Activated CD4-positive, alpha-beta T cell treated with anti-CD3 and anti-CD28 coated beads, Interleukin-2, amount 10 ng/mL, durations not matched to agents 24 days and 14 days (primary cell): ENCODE measurements around the gene SYT4. TPM values are rescaled to one million over a fixed set of nuclear protein-coding genes. Genes with fewer than 3 reads are reported as not detected.
"Not testable (repeated sequence)": the region's sequence is repeated elsewhere in the genome, so short reads cannot be mapped to it uniquely, and the experiment has no call there.

ENCODE experiments used
- DNase-seq: peaks from one replicate; pipeline ENCODE4 v3.0.0; 2022
- H3K27ac Mint-ChIP-seq: one replicate; pipeline ENCODE4 v1.8.0; 2022; ENCODE audit warnings: mild to moderate bottlenecking, mixed read lengths
- H3K27me3 Mint-ChIP-seq: one replicate; pipeline ENCODE4 v1.8.0; 2022; ENCODE audit warnings: mixed read lengths
- H3K36me3 Mint-ChIP-seq: one replicate; pipeline ENCODE4 v1.8.0; 2022; ENCODE audit warnings: low read depth, mild to moderate bottlenecking, mixed read lengths
- H3K4me1 Mint-ChIP-seq: one replicate; pipeline ENCODE4 v1.8.0; 2021; ENCODE audit warnings: mixed read lengths
- H3K4me3 Mint-ChIP-seq: one replicate; pipeline ENCODE4 v1.8.0; 2022; ENCODE audit warnings: mild to moderate bottlenecking, moderate library complexity, mixed read lengths
- H3K9me3 Mint-ChIP-seq: one replicate; pipeline ENCODE4 v1.8.0; 2021; ENCODE audit warnings: mixed read lengths
- intact Hi-C: fragments of 100-400 bp; cut with micrococcal nuclease; formaldehyde crosslinking; loops from one replicate; pipeline ENCODE4 v1.15.1; 2023
- total RNA-seq: library from RNA; stranded (reverse); gene quantifications from 2 replicates; pipeline ENCODE4 v1.2.3, GENCODE V29; 2022

The SYT4 gene, protein sequence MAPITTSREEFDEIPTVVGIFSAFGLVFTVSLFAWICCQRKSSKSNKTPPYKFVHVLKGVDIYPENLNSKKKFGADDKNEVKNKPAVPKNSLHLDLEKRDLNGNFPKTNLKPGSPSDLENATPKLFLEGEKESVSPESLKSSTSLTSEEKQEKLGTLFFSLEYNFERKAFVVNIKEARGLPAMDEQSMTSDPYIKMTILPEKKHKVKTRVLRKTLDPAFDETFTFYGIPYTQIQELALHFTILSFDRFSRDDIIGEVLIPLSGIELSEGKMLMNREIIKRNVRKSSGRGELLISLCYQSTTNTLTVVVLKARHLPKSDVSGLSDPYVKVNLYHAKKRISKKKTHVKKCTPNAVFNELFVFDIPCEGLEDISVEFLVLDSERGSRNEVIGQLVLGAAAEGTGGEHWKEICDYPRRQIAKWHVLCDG
- total RNA-seq, result not detected in 2 replicates

DNA sequence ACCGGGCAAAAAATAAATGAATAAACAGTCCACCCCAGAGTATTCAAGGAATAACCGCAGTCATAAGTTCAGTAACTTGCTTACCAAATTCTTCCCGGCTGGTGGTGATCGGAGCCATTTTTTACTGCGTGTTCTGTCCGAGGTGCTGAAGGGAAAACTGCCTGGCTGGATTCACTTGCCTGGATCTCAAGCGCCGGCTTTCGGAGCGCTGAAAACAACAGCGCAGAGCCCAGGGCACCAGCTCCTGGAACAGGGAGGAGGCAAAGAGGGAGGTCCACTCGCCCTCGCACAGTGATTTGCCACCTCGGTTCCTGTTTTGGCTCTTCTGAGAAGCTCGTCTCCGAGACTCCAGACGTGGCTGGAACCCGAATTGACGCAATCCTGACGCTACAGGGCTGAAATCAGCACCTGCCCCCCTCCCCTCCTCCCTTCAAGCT is at the start of gene SYT4:
SYT4 (minus strand) TSS at position 327 of the 437 bp plus-strand sequence; CDS start at position 118, 209 bp downstream.
- Mint-ChIP-seq H3K27me3 (peaks cover 3% of the 10 kb centered on the region), H3K36me3 (no peaks in the 10 kb centered on the region), H3K27ac (no peak within 1 kb of the TSS), H3K9me3 (no peaks in the 10 kb centered on the region), H3K4me1 (no peaks in the 10 kb centered on the region), H3K4me3 (no peak within 1 kb of the TSS)
- no peak for DNase-seq
- intact Hi-C loops, result loop anchor here (10.0 kb wide), 1 partner anchor 682 kb away; no protein-coding TSS in a partner anchor

DNA sequence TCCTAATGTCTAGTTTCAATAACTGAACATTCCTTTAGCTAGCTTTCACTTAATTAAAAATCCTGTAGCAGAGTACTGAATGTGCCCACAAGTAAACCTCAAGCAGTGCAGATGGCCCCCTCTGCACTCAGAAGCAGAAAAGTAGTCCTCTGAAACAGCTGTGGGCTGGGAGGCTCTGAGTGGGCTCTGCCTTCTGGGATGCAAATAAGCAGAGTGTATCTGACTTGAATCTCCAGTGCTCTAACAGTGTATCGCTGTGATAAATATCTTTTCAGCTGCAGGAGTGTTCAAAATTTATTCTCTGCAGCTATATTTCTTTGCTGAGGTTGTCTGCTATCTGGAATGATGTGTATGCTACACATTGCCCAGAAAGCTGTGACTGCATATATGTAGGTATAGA is 44.8 kb upstream of the SYT4 start:
- intact Hi-C loops, result no loop called here
- H3K27ac Mint-ChIP-seq, result no peak overlapping the region
- no peaks in the 10 kb centered on the region for H3K9me3 Mint-ChIP-seq
- no peak overlapping the region for H3K4me3 Mint-ChIP-seq
- no peaks in the 10 kb centered on the region for H3K36me3 Mint-ChIP-seq
- no peaks in the 10 kb centered on the region for H3K27me3 Mint-ChIP-seq
- no peak for DNase-seq
- H3K4me1 Mint-ChIP-seq, result no peaks in the 10 kb centered on the region

DNA sequence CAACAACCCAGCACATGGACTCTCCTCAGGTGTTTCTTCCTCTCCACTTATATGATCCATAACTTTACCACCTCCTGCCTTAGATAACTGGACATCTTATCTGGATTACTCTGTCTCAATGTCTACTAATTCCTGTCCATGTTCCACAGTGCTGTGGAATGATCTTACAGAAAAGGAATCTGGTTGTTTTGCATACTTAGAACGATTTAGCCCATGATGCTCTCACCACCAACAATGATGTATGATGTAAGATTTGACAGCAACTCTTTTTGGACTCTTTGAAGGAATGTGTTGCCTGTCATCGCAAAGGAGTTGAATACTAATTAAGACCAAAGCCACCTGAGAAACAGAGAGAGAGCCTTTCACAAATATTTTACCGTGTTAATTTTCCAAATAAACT is 37.7 kb upstream of the SYT4 start:
- Mint-ChIP-seq H3K9me3 (no peaks in the 10 kb centered on the region), H3K4me3 (no peak overlapping the region), H3K27me3 (no peaks in the 10 kb centered on the region), H3K4me1 (no peaks in the 10 kb centered on the region), H3K27ac (no peak overlapping the region), H3K36me3 (no peaks in the 10 kb centered on the region)
- intact Hi-C loops, result no loop called here
- DNase-seq, result no peak

DNA sequence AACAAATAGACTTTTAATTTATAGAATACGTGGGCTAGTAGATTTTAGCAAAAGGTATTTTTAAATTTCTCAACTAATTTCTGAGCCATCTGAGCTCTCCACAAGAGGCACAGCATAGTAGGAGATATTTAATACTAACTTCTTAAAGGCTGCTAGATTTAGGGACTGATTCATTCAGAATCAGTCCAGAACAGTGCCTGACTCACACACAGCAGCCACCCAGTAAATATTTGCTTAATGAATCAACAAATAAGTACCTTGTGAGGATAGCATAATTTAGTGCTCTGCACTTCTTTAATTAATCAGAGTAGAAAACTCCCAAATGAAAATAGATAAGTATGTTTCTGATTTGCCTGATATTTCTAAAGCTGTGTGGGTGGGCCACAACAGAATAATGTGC is 35.6 kb upstream of the SYT4 start:
- DNase-seq, result no peak
- Mint-ChIP-seq H3K27ac (no peak overlapping the region), H3K36me3 (no peaks in the 10 kb centered on the region), H3K9me3 (no peaks in the 10 kb centered on the region), H3K4me3 (no peak overlapping the region), H3K27me3 (no peaks in the 10 kb centered on the region), H3K4me1 (no peaks in the 10 kb centered on the region)
- intact Hi-C loops, result no loop called here

DNA sequence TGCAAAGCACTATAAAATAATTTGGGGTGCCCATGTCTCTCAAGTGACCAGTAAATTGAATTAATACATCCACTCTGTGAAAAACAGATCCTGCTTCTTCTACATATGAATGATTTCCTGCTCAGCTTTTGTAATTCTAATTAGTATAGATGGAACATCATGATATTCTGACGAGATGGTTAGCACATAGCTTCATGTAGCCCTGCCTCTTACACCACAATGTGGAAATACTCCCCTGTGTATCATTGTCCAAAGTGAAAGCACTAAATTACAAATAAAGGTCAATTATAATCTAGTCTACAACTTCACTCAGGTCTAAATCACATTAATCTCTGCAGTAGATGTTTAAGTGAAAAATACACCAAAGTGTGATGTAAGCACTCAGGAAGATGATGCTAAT is 32.9 kb upstream of the SYT4 start:
- Mint-ChIP-seq H3K36me3 (no peaks in the 10 kb centered on the region), H3K4me3 (no peak overlapping the region), H3K4me1 (no peaks in the 10 kb centered on the region), H3K27me3 (no peaks in the 10 kb centered on the region), H3K9me3 (no peaks in the 10 kb centered on the region), H3K27ac (no peak overlapping the region)
- intact Hi-C loops, result no loop called here
- DNase-seq, result no peak

DNA sequence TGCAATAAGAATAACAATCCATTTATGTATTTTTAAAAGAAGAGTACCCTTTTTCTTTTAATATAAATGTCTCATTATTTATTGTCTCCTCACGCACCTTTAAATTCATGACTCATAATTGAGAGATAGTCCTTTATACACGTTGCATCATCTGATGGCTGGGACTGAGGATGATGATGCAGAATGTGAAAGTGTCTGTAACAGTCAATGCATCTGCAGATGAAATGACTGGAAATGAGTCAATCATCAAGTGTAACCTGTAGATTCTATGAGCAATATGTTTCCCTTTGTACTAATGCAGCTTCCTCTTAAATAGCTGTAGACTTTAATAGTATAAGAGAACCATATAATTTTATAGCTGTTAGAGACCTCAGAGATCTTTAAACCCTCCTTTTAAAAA is 26.1 kb upstream of the SYT4 start:
- Mint-ChIP-seq H3K27ac (no peak overlapping the region), H3K4me1 (no peaks in the 10 kb centered on the region), H3K36me3 (no peaks in the 10 kb centered on the region), H3K4me3 (no peak overlapping the region), H3K9me3 (no peaks in the 10 kb centered on the region), H3K27me3 (no peaks in the 10 kb centered on the region)
- no peak for DNase-seq
- intact Hi-C loops, result no loop called here

DNA sequence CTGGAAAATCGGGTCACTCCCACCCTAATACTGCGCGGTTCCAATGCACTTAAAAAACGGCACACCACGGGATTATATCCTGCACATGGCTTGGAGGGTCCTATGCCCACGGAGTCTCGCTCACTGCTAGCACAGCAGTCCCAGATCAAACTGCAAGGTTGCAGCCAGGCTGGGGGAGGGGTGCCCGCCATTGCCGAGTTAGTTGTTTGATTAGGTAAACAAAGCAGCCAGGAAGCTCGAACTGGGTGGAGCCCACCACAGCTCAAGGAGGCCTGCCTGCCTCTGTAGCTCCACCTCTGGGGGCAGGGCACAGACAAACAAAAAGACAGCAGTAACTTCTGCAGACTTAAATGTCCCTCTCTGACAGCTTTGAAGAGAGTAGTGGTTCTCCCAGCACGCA is 8.9 kb upstream of the SYT4 start:
- H3K4me3 Mint-ChIP-seq, intact Hi-C loops, H3K27me3 Mint-ChIP-seq, DNase-seq, H3K27ac Mint-ChIP-seq, H3K4me1 Mint-ChIP-seq, H3K9me3 Mint-ChIP-seq, H3K36me3 Mint-ChIP-seq: not testable (repeated sequence)

DNA sequence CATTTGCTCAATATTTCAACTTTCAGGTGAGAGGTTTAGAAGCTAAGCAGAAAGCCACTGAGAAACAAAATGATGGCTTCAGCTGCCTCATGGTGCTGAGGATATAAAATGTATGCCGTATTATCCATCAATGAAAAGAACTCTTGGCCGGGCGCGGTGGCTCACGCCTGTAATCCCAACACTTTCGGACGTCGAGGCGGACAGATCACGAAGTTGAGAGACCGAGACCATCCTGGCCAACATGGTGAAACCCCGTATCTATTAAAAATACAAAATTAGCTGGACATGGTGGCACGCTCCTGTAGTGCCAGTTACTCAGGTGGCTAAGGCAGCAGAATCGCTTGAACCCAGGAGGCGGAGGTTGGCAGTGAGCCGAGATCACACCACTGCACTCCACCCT is 6.0 kb upstream of the SYT4 start:
- H3K4me3 Mint-ChIP-seq, result no peak overlapping the region
- intact Hi-C loops, result no loop called here
- H3K9me3 Mint-ChIP-seq, result no peaks in the 10 kb centered on the region
- no peaks in the 10 kb centered on the region for H3K27me3 Mint-ChIP-seq
- no peak overlapping the region for H3K27ac Mint-ChIP-seq
- H3K36me3 Mint-ChIP-seq, result no peaks in the 10 kb centered on the region
- H3K4me1 Mint-ChIP-seq, result no peaks in the 10 kb centered on the region
- no peak for DNase-seq

DNA sequence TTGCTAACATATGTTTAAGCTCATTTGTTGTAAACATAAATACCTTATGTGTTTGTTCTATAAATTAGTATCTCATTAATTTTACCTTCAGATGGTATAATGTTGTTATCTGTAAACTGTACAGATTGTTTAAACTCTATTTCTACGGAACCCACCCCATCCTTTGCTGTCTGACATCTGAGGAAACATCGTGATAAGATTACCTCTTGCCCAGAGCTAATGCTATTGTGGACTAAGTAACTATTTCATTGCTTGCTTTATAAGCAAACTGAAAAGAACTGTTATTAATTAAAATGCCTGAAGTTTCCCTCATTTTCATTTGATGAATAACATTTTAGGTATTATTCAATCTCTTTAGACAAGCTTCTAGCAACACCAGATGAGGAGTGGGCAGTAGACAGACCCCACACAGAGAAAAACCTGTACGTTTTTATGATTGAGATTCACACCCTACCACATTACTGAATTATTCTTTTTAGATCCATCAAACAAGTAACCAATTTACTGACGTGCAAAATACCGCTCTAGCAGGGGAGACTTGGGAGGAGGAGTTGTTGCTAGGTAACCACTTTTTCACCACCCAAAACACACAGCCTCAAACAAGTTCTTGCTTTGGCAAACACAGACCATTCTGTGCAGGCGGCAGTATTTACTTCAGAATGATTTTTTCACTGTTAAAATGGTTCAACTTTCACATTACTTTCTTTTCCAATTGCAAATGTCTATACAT is 1.9 kb upstream of the SYT4 start:
- H3K4me3 Mint-ChIP-seq, result no peak overlapping the region
- H3K36me3 Mint-ChIP-seq, result no peaks in the 10 kb centered on the region
- H3K27me3 Mint-ChIP-seq, result peaks cover 3% of the 10 kb centered on the region
- intact Hi-C loops, result loop anchor here (10.0 kb wide), 1 partner anchor 684 kb away; no protein-coding TSS in a partner anchor
- H3K27ac Mint-ChIP-seq, result no peak overlapping the region
- H3K4me1 Mint-ChIP-seq, result no peaks in the 10 kb centered on the region
- DNase-seq, result no peak
- H3K9me3 Mint-ChIP-seq, result no peaks in the 10 kb centered on the region

DNA sequence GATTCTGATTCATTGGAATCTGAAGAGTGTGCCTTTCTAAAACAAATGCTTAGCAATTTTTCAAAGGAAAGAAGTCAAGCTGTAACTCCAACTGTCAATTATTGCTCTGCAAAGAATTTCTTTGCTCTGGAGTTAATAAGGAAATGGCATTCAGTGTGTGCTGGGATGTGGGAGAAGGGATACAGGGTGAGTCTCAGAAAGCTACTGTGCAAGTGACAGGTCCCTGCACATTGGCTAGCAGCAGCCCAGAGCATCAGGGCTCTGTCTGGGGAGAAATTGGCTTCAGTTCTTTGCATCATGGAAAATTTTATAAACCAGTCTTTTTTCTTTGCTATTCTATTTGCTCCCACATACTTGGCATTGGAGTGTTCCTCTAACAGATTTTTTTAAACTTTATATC is 1.1 kb upstream of the SYT4 start:
- Mint-ChIP-seq H3K36me3 (no peaks in the 10 kb centered on the region), H3K27me3 (peaks cover 3% of the 10 kb centered on the region), H3K4me1 (no peaks in the 10 kb centered on the region), H3K27ac (no peak overlapping the region), H3K9me3 (no peaks in the 10 kb centered on the region), H3K4me3 (no peak overlapping the region)
- no peak for DNase-seq
- intact Hi-C loops, result loop anchor here (10.0 kb wide), 1 partner anchor 684 kb away; no protein-coding TSS in a partner anchor

DNA sequence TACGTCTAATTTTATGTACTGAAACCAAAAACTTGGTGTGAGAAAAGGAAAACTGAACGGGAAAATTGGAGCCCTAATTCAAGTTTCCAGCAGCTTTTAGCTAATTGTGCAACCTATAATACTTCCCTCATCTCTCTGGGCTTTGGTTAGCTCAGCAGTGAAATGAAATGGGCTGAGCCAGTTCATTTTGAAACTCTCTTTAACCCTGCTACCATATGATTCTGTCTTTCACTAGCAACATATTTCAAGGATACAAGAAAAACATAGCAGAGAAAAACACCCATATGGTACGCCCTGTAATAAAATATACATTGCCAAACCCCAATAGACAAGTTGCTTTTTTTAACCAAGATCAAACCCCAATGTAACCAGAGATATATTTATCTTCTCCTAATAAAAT is 799 bp downstream of the SYT4 start:
- no peak overlapping the region for H3K27ac Mint-ChIP-seq
- intact Hi-C loops, result loop anchor here (10.0 kb wide), 1 partner anchor 682 kb away; no protein-coding TSS in a partner anchor
- H3K9me3 Mint-ChIP-seq, result no peaks in the 10 kb centered on the region
- H3K4me1 Mint-ChIP-seq, result no peaks in the 10 kb centered on the region
- H3K4me3 Mint-ChIP-seq, result no peak overlapping the region
- H3K27me3 Mint-ChIP-seq, result peaks cover 3% of the 10 kb centered on the region
- H3K36me3 Mint-ChIP-seq, result no peaks in the 10 kb centered on the region
- DNase-seq, result no peak

DNA sequence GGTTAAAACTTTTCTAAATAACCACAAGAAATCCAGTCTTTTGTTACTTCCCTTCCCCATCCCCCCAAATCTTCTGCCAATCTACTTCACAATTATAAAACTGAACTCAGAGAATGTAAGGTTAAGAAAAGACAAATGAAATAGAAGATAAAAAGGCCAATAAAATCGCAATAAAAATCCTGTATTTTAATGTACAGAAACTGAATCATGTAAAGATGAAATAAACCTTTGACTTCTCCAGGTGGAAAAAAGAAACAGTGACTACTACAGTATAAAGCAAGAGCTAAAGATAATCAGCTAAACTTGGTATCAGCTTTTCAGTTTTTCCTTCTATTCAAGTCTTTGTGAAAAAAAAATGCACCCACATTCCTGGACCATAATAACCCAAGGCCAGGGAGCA is 1.7 kb downstream of the SYT4 start:
- no peaks in the 10 kb centered on the region for H3K9me3 Mint-ChIP-seq
- peaks cover 3% of the 10 kb centered on the region for H3K27me3 Mint-ChIP-seq
- no peaks in the 10 kb centered on the region for H3K36me3 Mint-ChIP-seq
- DNase-seq, result no peak
- no peak overlapping the region for H3K27ac Mint-ChIP-seq
- H3K4me3 Mint-ChIP-seq, result no peak overlapping the region
- intact Hi-C loops, result loop anchor here (10.0 kb wide), 1 partner anchor 681 kb away; no protein-coding TSS in a partner anchor
- no peaks in the 10 kb centered on the region for H3K4me1 Mint-ChIP-seq

DNA sequence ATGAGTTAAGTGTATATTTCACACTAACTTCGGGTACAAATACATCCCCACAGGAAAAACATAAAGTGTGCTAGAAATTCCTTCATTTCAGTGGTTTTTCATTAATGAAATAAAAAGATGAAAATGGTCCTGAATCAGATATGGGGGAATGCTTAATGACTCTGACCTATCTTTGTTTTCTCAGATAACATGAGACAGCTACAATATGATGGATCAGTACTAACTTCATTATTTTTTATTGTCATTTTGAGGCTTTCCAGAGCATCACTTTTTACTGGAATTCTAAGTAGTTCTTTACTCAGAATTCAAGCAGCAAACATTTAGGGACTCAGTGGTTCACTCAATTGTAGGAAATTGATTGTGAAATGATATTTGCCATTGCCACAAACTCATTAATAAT is 2.8 kb downstream of the SYT4 start:
- Mint-ChIP-seq H3K9me3 (no peaks in the 10 kb centered on the region), H3K4me1 (no peaks in the 10 kb centered on the region), H3K4me3 (no peak overlapping the region), H3K36me3 (no peaks in the 10 kb centered on the region), H3K27ac (no peak overlapping the region), H3K27me3 (peaks cover 3% of the 10 kb centered on the region)
- DNase-seq, result no peak
- intact Hi-C loops, result loop anchor here (10.0 kb wide), 1 partner anchor 680 kb away; no protein-coding TSS in a partner anchor
